CD4-positive, alpha-beta T cell treated with Interleukin-17A for 1 hour (primary cell): ENCODE data around the gene NUTM2D.
"Not testable (repeated sequence)": the region's sequence is repeated elsewhere in the genome, so short reads cannot be mapped to it uniquely, and the experiment has no call there.

Experiments used
- DNase-seq: peaks from one replicate; pipeline ENCODE4 v3.0.0-alpha.2; 2020

Gene NUTM2D

GRCh38 chr10:87383149-87383857, 25.8 kb downstream of the NUTM2D start:
- DNase-seq: not testable (repeated sequence)

DNA sequence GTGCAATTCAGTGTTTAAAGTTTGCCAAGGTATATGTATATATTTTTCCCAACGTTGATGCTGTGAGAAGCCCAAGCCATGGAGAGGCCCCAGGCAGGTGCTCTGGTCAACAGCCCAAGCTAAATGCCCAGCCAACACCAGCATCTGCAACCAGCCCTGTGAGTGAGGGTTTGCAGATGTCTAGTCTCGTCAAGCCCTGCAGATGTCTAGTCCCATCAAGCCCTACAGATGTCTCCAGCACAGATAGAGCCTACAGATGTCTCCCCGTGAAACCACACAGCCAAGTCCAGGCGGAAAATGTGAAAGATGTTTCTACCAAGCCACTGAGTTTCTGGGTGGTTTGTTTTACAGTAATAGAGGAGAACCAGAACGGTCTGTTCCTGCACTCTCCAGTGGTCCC, 26.7 kb downstream of the NUTM2D start:
- not testable (repeated sequence) for DNase-seq

GRCh38 chr10:87385762-87386360, 28.3 kb downstream of the NUTM2D start:
- DNase-seq: not testable (repeated sequence)

DNA sequence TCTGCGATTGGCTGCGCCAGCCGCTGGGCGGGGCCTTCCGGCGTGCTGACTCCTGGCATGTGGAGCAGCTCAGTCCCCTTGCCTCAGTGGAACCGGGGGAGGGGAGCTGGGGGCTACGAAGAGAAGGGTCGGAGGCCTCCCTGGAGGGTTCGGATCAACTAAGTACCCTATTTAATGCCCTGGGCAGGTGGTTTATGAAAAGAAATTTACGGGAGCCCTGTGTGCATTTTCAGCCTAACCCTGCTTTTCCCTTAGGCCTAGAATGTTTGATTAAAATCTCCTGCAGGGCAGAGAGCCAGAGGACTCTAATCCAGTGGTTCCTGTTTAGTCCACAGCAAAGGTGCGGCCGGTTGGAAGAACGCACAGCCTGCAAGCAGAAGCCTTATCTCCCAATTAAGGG, 33.8 kb downstream of the NUTM2D start:
- not testable (repeated sequence) for DNase-seq

DNA sequence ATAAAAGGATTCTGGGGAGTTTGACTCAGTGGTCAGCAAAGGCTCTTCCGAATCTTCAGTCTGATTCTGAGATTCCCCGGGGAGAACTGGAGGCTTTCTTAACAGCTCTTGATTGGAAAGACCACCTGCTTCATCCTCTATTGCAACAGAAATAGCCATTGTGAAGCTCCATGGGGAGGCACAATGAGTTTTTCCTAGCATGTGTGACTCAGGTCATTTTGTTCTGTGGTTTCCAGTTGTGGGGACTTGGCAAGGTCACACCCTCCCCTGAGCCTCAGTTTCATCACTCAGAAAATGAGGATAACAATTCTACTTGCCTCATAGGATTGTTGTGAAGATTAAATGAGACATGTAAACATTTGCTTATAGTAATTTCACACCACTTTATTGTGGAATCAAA, 38.7 kb downstream of the NUTM2D start:
- not testable (repeated sequence) for DNase-seq

DNA sequence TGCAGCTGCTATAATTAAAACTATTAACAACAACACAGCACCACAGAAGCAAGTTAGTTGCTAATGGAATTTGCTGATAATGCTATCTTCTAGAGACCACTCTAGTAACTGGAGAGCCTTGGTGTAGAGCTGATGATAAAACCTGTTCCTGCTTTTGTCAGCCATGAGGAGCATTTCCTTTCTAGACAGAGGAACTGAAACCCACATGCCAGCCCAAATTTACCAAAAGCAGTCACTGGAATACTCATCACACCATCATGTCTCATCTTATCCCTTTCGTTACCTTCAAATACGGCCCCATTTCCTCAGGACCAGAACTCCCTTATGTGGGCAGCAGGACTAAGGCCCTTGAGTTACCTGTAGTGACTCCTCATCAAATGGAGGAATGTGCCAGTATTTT, 40.9 kb downstream of the NUTM2D start:
- DNase-seq: not testable (repeated sequence)

GRCh38 chr10:87407516-87408467, 50.2 kb downstream of the NUTM2D start:
- DNase-seq: not testable (repeated sequence)

- DNase-seq: not testable (repeated sequence)
Observed at GRCh38 chr10:87413921-87414320, 56.4 kb downstream of the NUTM2D start.
